ENCODE data around the gene ZBTB8A. TPM values are rescaled to one million over a fixed set of nuclear protein-coding genes. Genes with fewer than 3 reads are reported as not detected.
A peak's percentile ranks its signal among the peaks of the same experiment; 100 is the strongest.

Gene ZBTB8A
- total and polyA plus RNA-seq, 2 of the 8 experiments (the other 6 are each of a cell fraction or from before 2014, with no cell fraction given) = 2.9 to 10.4 TPM

GRCh38 chr1:32650752-32651460 is 111.7 kb downstream of the ZBTB8A start, which contains the start of gene RBBP4 (continued):
- TF ChIP-seq KDM4A (IDR thresholded peaks at IDR 0.05; ENCODE audit: low read depth, low read length, severe bottlenecking) (peak; percentile 31), SP2 (IDR thresholded peaks at IDR 0.05; ENCODE audit: low read length) (peak; percentile 42; the same call in 1 of the 2 replicates), KDM5A (IDR thresholded peaks at IDR 0.05; ENCODE audit: low read length) (no peak), BRCA1 (IDR thresholded peaks at IDR 0.05; ENCODE audit: low read depth, low read length) (no peak), POLR2AphosphoS5 (IDR thresholded peaks at IDR 0.05; ENCODE audit: low read depth, low read length) (peak; percentile 81), CBX5 (IDR thresholded peaks at IDR 0.05; ENCODE audit: low read depth, low read length) (no peak), BACH1 (IDR thresholded peaks at IDR 0.05; ENCODE audit: low read length) (peak; percentile 26; the same call in 1 of the 2 replicates), TCF12 (IDR thresholded peaks at IDR 0.05; ENCODE audit: low read depth, low read length) (no peak), SIRT6 (IDR thresholded peaks at IDR 0.05; ENCODE audit: low read length) (no peak), SAP30 (IDR thresholded peaks at IDR 0.05; ENCODE audit: insufficient read depth, insufficient replicate concordance, low read length) (no peak), GTF2F1 (IDR thresholded peaks at IDR 0.05; ENCODE audit: borderline replicate concordance, low read depth, low read length) (no peak), E2F6 (IDR thresholded peaks at IDR 0.05) (peak; percentile 95), SP1 (IDR thresholded peaks at IDR 0.05; ENCODE audit: low read depth, low read length) (peak; percentile 88), KDM1A (IDR thresholded peaks at IDR 0.05; ENCODE audit: borderline replicate concordance, low read length) (no peak), NANOG (IDR thresholded peaks at IDR 0.05; ENCODE audit: insufficient read depth, low read depth, low read length, poor library complexity, severe bottlenecking) (no peak), RFX5 (IDR thresholded peaks at IDR 0.05; ENCODE audit: borderline replicate concordance, low read depth, low read length) (no peak), MAX (IDR thresholded peaks at IDR 0.05) (peak; percentile 95), POLR2A (IDR thresholded peaks at IDR 0.05; ENCODE audit: control extremely low read depth in 1 of 2, low read depth in 2 of 2, low read length in 2 of 2) (no peak; a peak in 1 of 3 replicates), RAD21 (IDR thresholded peaks at IDR 0.05 in 1 of 2, conservative IDR thresholded peaks at IDR 0.05 in 1 of 2; ENCODE audit: low read depth in 2 of 2, low read length in 2 of 2) (no peak), HDAC6 (IDR thresholded peaks at IDR 0.05; ENCODE audit: low read depth, low read length) (no peak), USF2 (IDR thresholded peaks at IDR 0.05; ENCODE audit: low read length) (peak; percentile 76), MAFK (IDR thresholded peaks at IDR 0.05; ENCODE audit: low read depth, low read length) (no peak), ZNF274 (IDR thresholded peaks at IDR 0.05; ENCODE audit: borderline replicate concordance, extremely low read depth, low read length) (no peak), SIX5 (IDR thresholded peaks at IDR 0.05; ENCODE audit: low read depth, low read length) (no peak)
